LNCAP (cell line): ENCODE measurements around the gene GSN.

Experiments
- TF ChIP-seq, protein P1 (sequence below): fragments of 450-650 bp; IDR thresholded peaks from 2 replicates; pipeline ENCODE4 v1.5.1; 2017; ENCODE audit warnings: mild to moderate bottlenecking

The GSN gene

GRCh38 chr9:121305269-121305994 lies 37.5 kb downstream of the GSN start:
- TF ChIP-seq, protein P1, sequence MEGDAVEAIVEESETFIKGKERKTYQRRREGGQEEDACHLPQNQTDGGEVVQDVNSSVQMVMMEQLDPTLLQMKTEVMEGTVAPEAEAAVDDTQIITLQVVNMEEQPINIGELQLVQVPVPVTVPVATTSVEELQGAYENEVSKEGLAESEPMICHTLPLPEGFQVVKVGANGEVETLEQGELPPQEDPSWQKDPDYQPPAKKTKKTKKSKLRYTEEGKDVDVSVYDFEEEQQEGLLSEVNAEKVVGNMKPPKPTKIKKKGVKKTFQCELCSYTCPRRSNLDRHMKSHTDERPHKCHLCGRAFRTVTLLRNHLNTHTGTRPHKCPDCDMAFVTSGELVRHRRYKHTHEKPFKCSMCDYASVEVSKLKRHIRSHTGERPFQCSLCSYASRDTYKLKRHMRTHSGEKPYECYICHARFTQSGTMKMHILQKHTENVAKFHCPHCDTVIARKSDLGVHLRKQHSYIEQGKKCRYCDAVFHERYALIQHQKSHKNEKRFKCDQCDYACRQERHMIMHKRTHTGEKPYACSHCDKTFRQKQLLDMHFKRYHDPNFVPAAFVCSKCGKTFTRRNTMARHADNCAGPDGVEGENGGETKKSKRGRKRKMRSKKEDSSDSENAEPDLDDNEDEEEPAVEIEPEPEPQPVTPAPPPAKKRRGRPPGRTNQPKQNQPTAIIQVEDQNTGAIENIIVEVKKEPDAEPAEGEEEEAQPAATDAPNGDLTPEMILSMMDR = no peak

DNA sequence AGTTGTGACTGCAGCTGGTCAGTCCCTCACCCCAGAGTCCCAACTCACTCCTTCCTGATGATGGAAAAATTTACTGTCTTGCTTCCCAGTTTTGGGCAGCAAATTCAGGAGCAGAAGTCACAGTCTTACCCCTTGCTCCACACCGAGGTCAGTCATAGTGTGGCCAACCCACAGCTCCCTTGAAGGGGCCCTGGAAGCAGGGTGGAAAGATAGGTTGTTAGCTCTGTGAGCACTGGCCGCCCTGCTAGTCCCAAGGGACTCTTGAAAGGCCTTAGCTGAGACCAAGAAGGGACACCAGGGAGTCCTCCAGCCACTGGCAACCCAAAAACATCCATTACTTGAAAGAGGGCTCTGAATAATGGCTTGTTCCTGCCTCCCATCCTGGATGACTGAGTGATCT lies 40.0 kb downstream of the GSN start:
- TF ChIP-seq, protein P1 = no peak

GRCh38 chr9:121308765-121309164 lies 40.8 kb downstream of the GSN start:
- TF ChIP-seq, protein P1 = no peak

GRCh38 chr9:121309171-121309570 lies 41.2 kb downstream of the GSN start:
- TF ChIP-seq, protein P1 = no peak

GRCh38 chr9:121309833-121310425 lies 42.0 kb downstream of the GSN start:
- TF ChIP-seq, protein P1 = no peak

DNA sequence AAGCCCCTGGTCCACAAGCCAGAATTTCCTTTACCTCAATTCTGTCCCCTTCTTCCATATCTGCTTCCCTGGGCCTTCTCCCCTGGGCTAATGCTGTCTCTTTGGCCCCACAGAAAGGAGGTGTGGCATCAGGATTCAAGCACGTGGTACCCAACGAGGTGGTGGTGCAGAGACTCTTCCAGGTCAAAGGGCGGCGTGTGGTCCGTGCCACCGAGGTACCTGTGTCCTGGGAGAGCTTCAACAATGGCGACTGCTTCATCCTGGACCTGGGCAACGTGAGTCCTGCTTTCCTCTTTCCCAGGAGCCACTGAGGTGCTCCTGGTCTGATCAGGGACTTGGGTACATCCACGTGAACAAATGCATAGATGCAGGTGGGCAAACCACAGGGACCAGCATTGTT lies 42.6 kb downstream of the GSN start:
- TF ChIP-seq, protein P1 = no peak

- TF ChIP-seq, protein P1 = no peak
Measured at GRCh38 chr9:121312169-121312568, 44.2 kb downstream of the GSN start.
